HCT116 (cell line): ENCODE results near the gene CC2D1A. TPM values are rescaled to one million over a fixed set of nuclear protein-coding genes. Genes with fewer than 3 reads are reported as not detected.

ENCODE experiments used
- ATAC-seq: fragments of 200-7000 bp; cut with Tn5 transposase; 2 replicates; pipeline ENCODE4 v1.9.1; 2020; ENCODE audit warnings: mild to moderate bottlenecking, moderate library complexity
- BruUV-seq: library from RNA; stranded (reverse); fragments of 400-500 nt; replicated peaks from 2 replicates; lab custom pipeline; 2021; lab: Mats Ljungman, UMichigan
- CTCF ChIA-PET: fragments of 300-600 bp; sonication (Branson Sonifier 250); formaldehyde crosslinking; loops from one replicate; lab custom pipeline; 2021; ENCODE audit warnings: antibody characterized with exemption; lab: Charles Lee
- POLR2A ChIA-PET: fragments of 300-600, 350-600 bp; sonication (Branson Sonifier 250); formaldehyde crosslinking; loops from one replicate; lab custom pipeline; 2021; ENCODE audit warnings: antibody characterized with exemption; lab: Charles Lee
- RAD21 ChIA-PET, 2 experiments: fragments of 300-600 bp; sonication (Branson Sonifier 250); formaldehyde crosslinking; loops; one replicate each; lab custom pipeline; 2023; ENCODE audit warnings: low total read pairs in 2 of 2; ENCODE audit not compliant: uncharacterized antibody in 2 of 2, unreplicated experiment in 2 of 2, low non-redundant PET in 1 of 2; lab: Charles Lee
- DNase-seq: peaks from one replicate; pipeline ENCODE4 v3.0.0-alpha.2; 2010; ENCODE audit warnings: low read depth, low spot score
- H2AFZ ChIP-seq: fragments of 200-600 bp; shearing (Covaris generic), sonication (generic); 2 replicates; pipeline ENCODE4 v1.6.1; 2017; ENCODE audit warnings: low read depth, mixed run types, mixed read lengths, antibody characterized with exemption, low read length; ENCODE audit not compliant: poor library complexity, severe bottlenecking
- H3K27ac ChIP-seq: 2 replicates; pipeline ENCODE4 v1.5.1; 2012; ENCODE audit warnings: low read depth, low read length
- H3K27me3 ChIP-seq: fragments of 200-600 bp; sonication (generic); 2 replicates; pipeline ENCODE4 v1.6.1; 2016; ENCODE audit warnings: mixed run types, low read length, mixed read lengths; ENCODE audit not compliant: insufficient read depth
- H3K36me3 ChIP-seq, 2 experiments: fragments of 200-500 bp in 1 of 2; fragments of 200-600 bp in 1 of 2; sonication (Bioruptor generic) in 1 of 2; sonication (generic) in 1 of 2; 2 replicates each; pipeline versions ENCODE4 v1.5.1 to v1.6.1; 2014 to 2016; ENCODE audit warnings: low read length in 2 of 2, inconsistent platforms in 1 of 2, mixed read lengths in 1 of 2, mixed run types in 1 of 2; ENCODE audit not compliant: insufficient read depth in 2 of 2, control insufficient read depth in 1 of 2
- H3K4me1 ChIP-seq, 2 experiments: fragments of 200-600 bp in 1 of 2; sonication (generic) in 1 of 2; 2 replicates each; pipeline versions ENCODE4 v1.5.1 to v1.6.1; 2012 to 2017; ENCODE audit warnings: low read length in 2 of 2, inconsistent platforms in 1 of 2, mild to moderate bottlenecking in 1 of 2, mixed read lengths in 1 of 2, mixed run types in 1 of 2, moderate library complexity in 1 of 2; ENCODE audit not compliant: insufficient read depth in 2 of 2, control insufficient read depth in 1 of 2
- H3K4me2 ChIP-seq: fragments of 200-600 bp; sonication (generic); 2 replicates; pipeline ENCODE4 v1.6.1; 2017; ENCODE audit warnings: mixed run types, low read length, mixed read lengths
- H3K4me3 ChIP-seq, 2 experiments: fragments of 200-600 bp in 1 of 2; sonication (generic) in 1 of 2; replicated peaks in 1 of 2; 2 replicates each; pipeline ENCODE4 v1.5.1; 2011 to 2016; ENCODE audit warnings: low read length in 2 of 2, control low read depth in 1 of 2, low read depth in 1 of 2, mild to moderate bottlenecking in 1 of 2, mixed read lengths in 1 of 2, mixed run types in 1 of 2
- H3K79me2 ChIP-seq: fragments of 200-600 bp; sonication (generic); 2 replicates; pipeline ENCODE4 v1.6.1; 2017; ENCODE audit warnings: mild to moderate bottlenecking, mixed run types, low read length, moderate library complexity, mixed read lengths; ENCODE audit not compliant: insufficient read depth
- H3K9ac ChIP-seq: fragments of 200-600 bp; sonication (generic); 2 replicates; pipeline ENCODE4 v1.6.1; 2016; ENCODE audit warnings: low read length, mixed read lengths
- H3K9me2 ChIP-seq: fragments of 200-600 bp; sonication (generic), shearing (Covaris generic); 2 replicates; pipeline ENCODE4 v1.6.1; 2017; ENCODE audit warnings: mixed run types, mild to moderate bottlenecking, moderate library complexity; ENCODE audit not compliant: insufficient read depth
- H3K9me3 ChIP-seq, 2 experiments: fragments of 200-500 bp in 1 of 2; fragments of 200-600 bp in 1 of 2; sonication (Bioruptor generic) in 1 of 2; sonication (generic) in 1 of 2; 2 replicates each; pipeline ENCODE4 v1.6.1; 2014 to 2017; ENCODE audit warnings: low read length in 2 of 2, mixed read lengths in 2 of 2, inconsistent platforms in 1 of 2, low read depth in 1 of 2, mild to moderate bottlenecking in 1 of 2, mixed run types in 1 of 2, moderate library complexity in 1 of 2; ENCODE audit not compliant: control insufficient read depth in 1 of 2, insufficient read depth in 1 of 2
- H4K20me1 ChIP-seq: fragments of 200-600 bp; sonication (generic), shearing (Covaris generic); 2 replicates; pipeline ENCODE4 v1.6.1; 2017; ENCODE audit warnings: mixed run types, mild to moderate bottlenecking, moderate library complexity; ENCODE audit not compliant: insufficient read depth
- ATF3 ChIP-seq: IDR thresholded peaks from 2 replicates; pipeline ENCODE4 v1.6.1; 2012
- EGR1 ChIP-seq: IDR thresholded peaks from 2 replicates; pipeline ENCODE4 v1.6.1; 2012; ENCODE audit warnings: low read depth
- ELF1 ChIP-seq: IDR thresholded peaks from 2 replicates; pipeline ENCODE4 v1.6.1; 2012; ENCODE audit warnings: low read depth, borderline replicate concordance
- EZH2phosphoT487 ChIP-seq: fragments of 200-600 bp; IDR thresholded peaks from 2 replicates; pipeline ENCODE4 v1.6.1; 2018; ENCODE audit warnings: antibody characterized with exemption, borderline replicate concordance
- FOSL1 ChIP-seq: IDR thresholded peaks from 2 replicates; pipeline ENCODE4 v1.6.1; 2012; ENCODE audit warnings: low read depth
- JUND ChIP-seq: IDR thresholded peaks from 2 replicates; pipeline ENCODE4 v1.6.1; 2012
- MAX ChIP-seq: IDR thresholded peaks from 2 replicates; pipeline ENCODE4 v1.6.1; 2012
- POLR2AphosphoS5 ChIP-seq: IDR thresholded peaks from 2 replicates; pipeline ENCODE4 v1.6.1; 2011; ENCODE audit warnings: mild to moderate bottlenecking, low read depth, low read length, moderate library complexity
- REST ChIP-seq: IDR thresholded peaks from 2 replicates; pipeline ENCODE4 v1.6.1; 2012; ENCODE audit warnings: low read depth
- SIN3A ChIP-seq: IDR thresholded peaks from 2 replicates; pipeline ENCODE4 v1.6.1; 2012; ENCODE audit warnings: low read depth
- SP1 ChIP-seq: IDR thresholded peaks from 2 replicates; pipeline ENCODE4 v1.6.1; 2012; ENCODE audit warnings: low read depth
- YY1 ChIP-seq: IDR thresholded peaks from 2 replicates; pipeline ENCODE4 v1.6.1; 2011; ENCODE audit warnings: low read length, low read depth, moderate library complexity, mild to moderate bottlenecking; ENCODE audit not compliant: insufficient replicate concordance; ENCODE audit errors: extremely low read depth
- ZBTB33 ChIP-seq: IDR thresholded peaks from 2 replicates; pipeline ENCODE4 v1.6.1; 2011; ENCODE audit warnings: mild to moderate bottlenecking, low read length, moderate library complexity; ENCODE audit not compliant: insufficient replicate concordance; ENCODE audit errors: extremely low read depth
- ZNF274 ChIP-seq: fragments of 200-500 bp; sonication (Bioruptor generic); IDR thresholded peaks from 2 replicates; pipeline ENCODE4 v1.6.1; 2014; ENCODE audit warnings: mild to moderate bottlenecking, low read depth, low read length, inconsistent platforms
- intact Hi-C: fragments of 100-400 bp; cut with micrococcal nuclease; formaldehyde crosslinking; loops from 2 replicates; pipeline ENCODE4 v1.10.0; 2022
- total RNA-seq: library from RNA; stranded (reverse); gene quantifications from one replicate; pipeline ENCODE4 v1.2.1, GENCODE V29; 2021; ENCODE audit not compliant: unreplicated experiment

The CC2D1A gene
- total RNA-seq, 1 experiment from 2014 or later = 51.5 TPM

GRCh38 chr19:13937479-13938300 lies 31.7 kb downstream of the CC2D1A start:
- intact Hi-C loops = no loop called here
- H3K27me3 ChIP-seq = no peaks in the 10 kb centered on the region
- TF ChIP-seq EGR1 (no peak), ELF1 (no peak), ZBTB33 (no peak), ATF3 (no peak), POLR2AphosphoS5 (no peak), FOSL1 (no peak), MAX (no peak), EZH2phosphoT487 (no peak), YY1 (no peak), REST (no peak), SIN3A (no peak), SP1 (no peak), JUND (no peak), ZNF274 (no peak)
- H3K79me2 ChIP-seq = no peaks in the 10 kb centered on the region
- H3K9me3 ChIP-seq = no peaks in the 10 kb centered on the region
- no peaks in the 10 kb centered on the region for H4K20me1 ChIP-seq
- no peak for ATAC-seq
- no peaks in the 10 kb centered on the region for H3K9me2 ChIP-seq
- no peak overlapping the region for H3K9ac ChIP-seq
- DNase-seq = no peak
- RAD21 ChIA-PET = no interaction called here
- H2AFZ ChIP-seq = no peak overlapping the region
- BruUV-seq = no TSS peak
- CTCF ChIA-PET = no interaction called here
- no peak overlapping the region for H3K4me3 ChIP-seq
- no peaks in the 10 kb centered on the region for H3K36me3 ChIP-seq
- no peak overlapping the region for H3K4me2 ChIP-seq
- no peaks in the 10 kb centered on the region for H3K4me1 ChIP-seq
- no peak overlapping the region for H3K27ac ChIP-seq
- POLR2A ChIA-PET = no interaction called here
